WTC11 (cell line): ENCODE data around the gene GFOD1. TPM values are rescaled to one million over a fixed set of nuclear protein-coding genes. Genes with fewer than 3 reads are reported as not detected.

Source experiments
- ATAC-seq: fragments of 200-7000 bp; cut with Tn5 transposase; 2 replicates; pipeline ENCODE4 v1.10.0; 2021; ENCODE audit warnings: mild to moderate bottlenecking, moderate library complexity
- CTCF ChIA-PET: fragments of 300-600 bp; sonication (Branson Sonifier 250); formaldehyde crosslinking; loops from one replicate; lab custom pipeline; 2021; ENCODE audit warnings: antibody characterized with exemption; lab: Charles Lee
- POLR2A ChIA-PET: fragments of 350-600 bp; sonication (Branson Sonifier 250); formaldehyde crosslinking; loops from one replicate; lab custom pipeline; 2021; ENCODE audit warnings: antibody characterized with exemption; lab: Charles Lee
- DNase-seq: peaks from one replicate; pipeline ENCODE4 v3.0.0; 2021; ENCODE audit warnings: low spot score
- H3K27ac Mint-ChIP-seq: 2 replicates; pipeline ENCODE4 v1.8.0; 2021; ENCODE audit warnings: mixed read lengths
- H3K27me3 Mint-ChIP-seq: 2 replicates; pipeline ENCODE4 v1.8.0; 2021; ENCODE audit warnings: low read depth, mild to moderate bottlenecking, moderate library complexity, mixed read lengths
- H3K36me3 Mint-ChIP-seq: 2 replicates; pipeline ENCODE4 v1.8.0; 2021; ENCODE audit warnings: mixed read lengths
- H3K4me1 Mint-ChIP-seq: 2 replicates; pipeline ENCODE4 v1.8.0; 2022; ENCODE audit warnings: mixed read lengths
- H3K4me3 Mint-ChIP-seq: 2 replicates; pipeline ENCODE4 v1.8.0; 2021; ENCODE audit warnings: mild to moderate bottlenecking, moderate library complexity, mixed read lengths
- H3K9me3 Mint-ChIP-seq: 2 replicates; pipeline ENCODE4 v1.8.0; 2021; ENCODE audit warnings: mixed read lengths
- ARID4B ChIP-seq: sonication (generic); formaldehyde crosslinking; IDR thresholded peaks from 2 replicates; pipeline ENCODE4 v1.8.0; 2023; ENCODE audit warnings: missing genetic modification reagents, mild to moderate bottlenecking, borderline replicate concordance
- ELF4 ChIP-seq: sonication (generic); formaldehyde crosslinking; IDR thresholded peaks from 2 replicates; pipeline ENCODE4 v1.8.1; 2022; ENCODE audit warnings: low read depth, mild to moderate bottlenecking, moderate library complexity, missing genetic modification reagents
- ETV6 ChIP-seq: sonication (generic); formaldehyde crosslinking; IDR thresholded peaks from 2 replicates; pipeline ENCODE4 v1.8.1; 2022; ENCODE audit warnings: mild to moderate bottlenecking, missing genetic modification reagents
- FOXK1 ChIP-seq: sonication (generic); formaldehyde crosslinking; IDR thresholded peaks from 2 replicates; pipeline ENCODE4 v1.8.0; 2022; ENCODE audit warnings: mild to moderate bottlenecking, moderate library complexity, missing genetic modification reagents
- HMGA2 ChIP-seq: fragments of 250-450 bp; sonication (Bioruptor Pico); IDR thresholded peaks from 2 replicates; pipeline ENCODE4 v1.4.0; 2021; ENCODE audit warnings: mild to moderate bottlenecking, moderate library complexity
- NR3C1 ChIP-seq: sonication (generic); formaldehyde crosslinking; conservative IDR thresholded peaks from 2 replicates; pipeline ENCODE4 v1.8.1; 2023; ENCODE audit warnings: low read depth, mild to moderate bottlenecking, missing genetic modification reagents
- OVOL2 ChIP-seq: fragments of 250-450 bp; sonication (Bioruptor Pico); IDR thresholded peaks from 2 replicates; pipeline ENCODE4 v1.9.0; 2021; ENCODE audit warnings: mild to moderate bottlenecking, borderline replicate concordance
- SMAD3 ChIP-seq: sonication (generic); formaldehyde crosslinking; IDR thresholded peaks from 2 replicates; pipeline ENCODE4 v1.8.0; 2022; ENCODE audit warnings: missing genetic modification reagents, mild to moderate bottlenecking, borderline replicate concordance
- SOX15 ChIP-seq: fragments of 250-450 bp; sonication (Bioruptor Pico); IDR thresholded peaks from 2 replicates; pipeline ENCODE4 v1.9.0; 2021; ENCODE audit warnings: mild to moderate bottlenecking
- TEAD4 ChIP-seq: sonication (generic); formaldehyde crosslinking; IDR thresholded peaks from 2 replicates; pipeline ENCODE4 v1.8.0; 2022; ENCODE audit warnings: mild to moderate bottlenecking, missing genetic modification reagents
- ZNF138 ChIP-seq: sonication (generic); formaldehyde crosslinking; conservative IDR thresholded peaks from 2 replicates; pipeline ENCODE4 v1.8.1; 2022; ENCODE audit warnings: mild to moderate bottlenecking, moderate library complexity, missing genetic modification reagents
- ZNF232 ChIP-seq: sonication (generic); formaldehyde crosslinking; IDR thresholded peaks from 2 replicates; pipeline ENCODE4 v1.8.0; 2022; ENCODE audit warnings: mild to moderate bottlenecking, missing genetic modification reagents
- ZNF317 ChIP-seq: sonication (generic); formaldehyde crosslinking; IDR thresholded peaks from 2 replicates; pipeline ENCODE4 v1.8.1; 2023; ENCODE audit warnings: low read depth, mild to moderate bottlenecking, moderate library complexity, missing genetic modification reagents, borderline replicate concordance
- ZNF423 ChIP-seq: fragments of 250-450 bp; sonication (Bioruptor Pico); IDR thresholded peaks from 2 replicates; pipeline ENCODE4 v2.1.2; 2022; ENCODE audit warnings: mild to moderate bottlenecking, moderate library complexity
- ZNF512 ChIP-seq: sonication (generic); formaldehyde crosslinking; IDR thresholded peaks from 2 replicates; pipeline ENCODE4 v1.8.1; 2022; ENCODE audit warnings: missing genetic modification reagents, borderline replicate concordance
- total RNA-seq: library from RNA; stranded (reverse); gene quantifications from 3 replicates; pipeline ENCODE4 v1.2.3, GENCODE V29; 2021
- TF ChIP-seq, protein P1 (sequence below): sonication (generic); formaldehyde crosslinking; IDR thresholded peaks from 2 replicates; pipeline ENCODE4 v1.8.0; 2023; ENCODE audit warnings: mild to moderate bottlenecking, missing genetic modification reagents
- TF ChIP-seq, protein P2 (sequence below): fragments of 250-450 bp; sonication (Bioruptor Pico); IDR thresholded peaks from 2 replicates; pipeline ENCODE4 v1.9.0; 2021; ENCODE audit warnings: mild to moderate bottlenecking
- TF ChIP-seq, protein P3 (sequence below): fragments of 200-600 bp; IDR thresholded peaks from 2 replicates; pipeline ENCODE4 v1.8.0; 2022; ENCODE audit warnings: antibody characterized with exemption
- TF ChIP-seq, protein P4 (sequence below): sonication (generic); formaldehyde crosslinking; IDR thresholded peaks from 2 replicates; pipeline ENCODE4 v1.8.1; 2022; ENCODE audit warnings: mild to moderate bottlenecking, missing genetic modification reagents, moderate library complexity, borderline replicate concordance

GFOD1 gene
- total RNA-seq, 1 experiment from 2014 or later = 8.5 TPM

DNA sequence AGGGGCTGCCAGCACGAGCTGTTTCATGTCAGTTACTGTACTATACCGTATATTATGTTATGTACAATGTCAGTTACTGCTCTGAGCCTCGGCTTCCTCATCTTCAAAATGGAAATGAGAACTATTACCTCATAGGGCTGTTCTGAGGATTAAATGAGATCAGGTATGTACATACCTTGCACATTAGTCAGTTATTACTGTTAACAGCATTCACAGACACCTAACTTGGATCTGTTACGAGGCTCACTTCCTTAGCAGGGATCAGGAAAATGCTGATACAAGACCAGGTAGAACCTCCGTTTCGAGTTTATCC lies 89.4 kb downstream of the GFOD1 start (continued):
- TF ChIP-seq OVOL2 (CRISPR knock-in tag) (no peak), ZNF317 (no peak), ARID4B (CRISPR knock-in tag) (no peak), SMAD3 (CRISPR knock-in tag) (no peak), NR3C1 (CRISPR knock-in tag) (no peak), HMGA2 (CRISPR knock-in tag) (no peak)
- TF ChIP-seq, protein P1, sequence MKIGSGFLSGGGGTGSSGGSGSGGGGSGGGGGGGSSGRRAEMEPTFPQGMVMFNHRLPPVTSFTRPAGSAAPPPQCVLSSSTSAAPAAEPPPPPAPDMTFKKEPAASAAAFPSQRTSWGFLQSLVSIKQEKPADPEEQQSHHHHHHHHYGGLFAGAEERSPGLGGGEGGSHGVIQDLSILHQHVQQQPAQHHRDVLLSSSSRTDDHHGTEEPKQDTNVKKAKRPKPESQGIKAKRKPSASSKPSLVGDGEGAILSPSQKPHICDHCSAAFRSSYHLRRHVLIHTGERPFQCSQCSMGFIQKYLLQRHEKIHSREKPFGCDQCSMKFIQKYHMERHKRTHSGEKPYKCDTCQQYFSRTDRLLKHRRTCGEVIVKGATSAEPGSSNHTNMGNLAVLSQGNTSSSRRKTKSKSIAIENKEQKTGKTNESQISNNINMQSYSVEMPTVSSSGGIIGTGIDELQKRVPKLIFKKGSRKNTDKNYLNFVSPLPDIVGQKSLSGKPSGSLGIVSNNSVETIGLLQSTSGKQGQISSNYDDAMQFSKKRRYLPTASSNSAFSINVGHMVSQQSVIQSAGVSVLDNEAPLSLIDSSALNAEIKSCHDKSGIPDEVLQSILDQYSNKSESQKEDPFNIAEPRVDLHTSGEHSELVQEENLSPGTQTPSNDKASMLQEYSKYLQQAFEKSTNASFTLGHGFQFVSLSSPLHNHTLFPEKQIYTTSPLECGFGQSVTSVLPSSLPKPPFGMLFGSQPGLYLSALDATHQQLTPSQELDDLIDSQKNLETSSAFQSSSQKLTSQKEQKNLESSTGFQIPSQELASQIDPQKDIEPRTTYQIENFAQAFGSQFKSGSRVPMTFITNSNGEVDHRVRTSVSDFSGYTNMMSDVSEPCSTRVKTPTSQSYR (CRISPR knock-in tag) = no peak
- TF ChIP-seq, protein P2, sequence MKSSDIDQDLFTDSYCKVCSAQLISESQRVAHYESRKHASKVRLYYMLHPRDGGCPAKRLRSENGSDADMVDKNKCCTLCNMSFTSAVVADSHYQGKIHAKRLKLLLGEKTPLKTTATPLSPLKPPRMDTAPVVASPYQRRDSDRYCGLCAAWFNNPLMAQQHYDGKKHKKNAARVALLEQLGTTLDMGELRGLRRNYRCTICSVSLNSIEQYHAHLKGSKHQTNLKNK (CRISPR knock-in tag) = no peak
- TF ChIP-seq, protein P3, sequence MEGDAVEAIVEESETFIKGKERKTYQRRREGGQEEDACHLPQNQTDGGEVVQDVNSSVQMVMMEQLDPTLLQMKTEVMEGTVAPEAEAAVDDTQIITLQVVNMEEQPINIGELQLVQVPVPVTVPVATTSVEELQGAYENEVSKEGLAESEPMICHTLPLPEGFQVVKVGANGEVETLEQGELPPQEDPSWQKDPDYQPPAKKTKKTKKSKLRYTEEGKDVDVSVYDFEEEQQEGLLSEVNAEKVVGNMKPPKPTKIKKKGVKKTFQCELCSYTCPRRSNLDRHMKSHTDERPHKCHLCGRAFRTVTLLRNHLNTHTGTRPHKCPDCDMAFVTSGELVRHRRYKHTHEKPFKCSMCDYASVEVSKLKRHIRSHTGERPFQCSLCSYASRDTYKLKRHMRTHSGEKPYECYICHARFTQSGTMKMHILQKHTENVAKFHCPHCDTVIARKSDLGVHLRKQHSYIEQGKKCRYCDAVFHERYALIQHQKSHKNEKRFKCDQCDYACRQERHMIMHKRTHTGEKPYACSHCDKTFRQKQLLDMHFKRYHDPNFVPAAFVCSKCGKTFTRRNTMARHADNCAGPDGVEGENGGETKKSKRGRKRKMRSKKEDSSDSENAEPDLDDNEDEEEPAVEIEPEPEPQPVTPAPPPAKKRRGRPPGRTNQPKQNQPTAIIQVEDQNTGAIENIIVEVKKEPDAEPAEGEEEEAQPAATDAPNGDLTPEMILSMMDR = no peak

GRCh38 chr6:13397359-13398068 lies 89.9 kb downstream of the GFOD1 start:
- Mint-ChIP-seq H3K27ac (no peak overlapping the region), H3K4me1 (peaks cover 34% of the 10 kb centered on the region), H3K36me3 (no peaks in the 10 kb centered on the region), H3K27me3 (no peaks in the 10 kb centered on the region), H3K9me3 (no peaks in the 10 kb centered on the region), H3K4me3 (no peak overlapping the region)
- no peak for DNase-seq
- ChIA-PET CTCF (interaction anchor here (1.0 to 2.5 kb wide), 8 partner anchors 13 to 239 kb away, joined by 3 to 14 read pairs (median 4); partner anchors contain the start of gene SIRT5), POLR2A (no interaction called here)
- ATAC-seq = no peak
- TF ChIP-seq ETV6 (CRISPR knock-in tag) = no peak
- TF ChIP-seq ZNF232 = no peak
- TF ChIP-seq ZNF423 (CRISPR knock-in tag) = no peak
- TF ChIP-seq ZNF512 (CRISPR knock-in tag) = no peak
- no peak for TF ChIP-seq SOX15 (CRISPR knock-in tag)
- no peak for TF ChIP-seq ELF4 (CRISPR knock-in tag)
- no peak for TF ChIP-seq FOXK1 (CRISPR knock-in tag)
- TF ChIP-seq ARID4B (CRISPR knock-in tag) = no peak
- TF ChIP-seq ZNF138 (CRISPR knock-in tag) = no peak
- TF ChIP-seq, protein P4, sequence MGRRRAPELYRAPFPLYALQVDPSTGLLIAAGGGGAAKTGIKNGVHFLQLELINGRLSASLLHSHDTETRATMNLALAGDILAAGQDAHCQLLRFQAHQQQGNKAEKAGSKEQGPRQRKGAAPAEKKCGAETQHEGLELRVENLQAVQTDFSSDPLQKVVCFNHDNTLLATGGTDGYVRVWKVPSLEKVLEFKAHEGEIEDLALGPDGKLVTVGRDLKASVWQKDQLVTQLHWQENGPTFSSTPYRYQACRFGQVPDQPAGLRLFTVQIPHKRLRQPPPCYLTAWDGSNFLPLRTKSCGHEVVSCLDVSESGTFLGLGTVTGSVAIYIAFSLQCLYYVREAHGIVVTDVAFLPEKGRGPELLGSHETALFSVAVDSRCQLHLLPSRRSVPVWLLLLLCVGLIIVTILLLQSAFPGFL = no peak
- no peak for TF ChIP-seq SMAD3 (CRISPR knock-in tag)
- TF ChIP-seq TEAD4 = no peak
